ENCODE results near the gene PLCB4.
A peak's percentile ranks its signal among the peaks of the same experiment; 100 is the strongest.

Gene PLCB4

DNA sequence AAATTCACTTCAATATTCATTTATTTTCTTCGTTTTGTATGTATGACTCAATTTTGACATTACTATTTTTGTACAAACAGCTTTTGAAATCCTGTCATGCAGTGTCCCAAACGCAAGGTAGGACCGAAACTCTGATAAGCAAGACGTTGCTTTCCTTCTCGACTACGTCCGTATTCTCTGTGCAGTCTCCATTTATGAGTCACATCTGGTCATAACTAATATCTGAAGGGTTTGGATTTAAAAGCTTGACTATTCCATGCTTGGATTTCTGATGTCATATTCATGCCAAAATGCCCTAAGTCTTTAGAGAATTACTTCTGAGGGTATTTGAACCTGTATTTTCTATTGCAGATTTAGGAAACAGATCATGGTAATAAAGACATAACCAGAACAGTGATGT lies 407.8 kb downstream of the PLCB4 start:
- DNase-seq = no peak

DNA sequence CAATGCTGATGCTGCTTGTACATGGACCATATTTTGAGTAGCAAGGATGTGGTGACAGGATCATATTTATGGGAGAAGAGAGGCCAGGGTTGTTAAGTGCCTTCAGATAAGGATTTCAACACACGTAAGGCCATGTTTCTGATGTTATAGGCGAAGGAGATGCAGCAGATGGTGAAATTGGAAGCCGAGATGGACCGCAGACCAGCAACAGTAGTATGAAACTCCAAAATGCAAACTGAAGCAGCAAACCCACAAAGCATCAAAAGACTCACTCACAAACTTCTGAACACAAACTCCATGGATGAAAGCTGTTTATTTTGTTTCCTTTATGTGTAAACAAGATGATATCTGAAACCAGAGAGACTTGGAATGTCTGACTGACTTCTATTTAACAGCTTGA lies 409.9 kb downstream of the PLCB4 start:
- DNase-seq = no peak

DNA sequence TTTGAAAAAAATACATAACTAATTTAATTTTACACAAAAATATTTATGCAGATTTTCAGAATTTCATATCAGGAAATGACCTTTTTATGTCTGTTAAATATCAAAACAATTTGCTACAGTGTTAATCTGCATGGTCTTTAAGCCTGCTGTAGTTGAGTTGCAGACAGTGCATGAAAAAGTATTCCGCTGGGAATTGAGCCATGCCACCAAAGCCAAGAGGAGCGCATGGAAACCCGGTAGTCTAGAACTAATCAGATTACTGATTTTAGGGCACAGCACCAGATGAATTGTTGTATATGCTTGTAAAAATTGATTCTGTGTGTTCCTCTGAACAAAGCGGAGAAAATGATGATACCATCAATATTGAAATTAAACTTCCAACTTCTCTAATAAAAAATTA lies 411.2 kb downstream of the PLCB4 start:
- no peak for DNase-seq

DNA sequence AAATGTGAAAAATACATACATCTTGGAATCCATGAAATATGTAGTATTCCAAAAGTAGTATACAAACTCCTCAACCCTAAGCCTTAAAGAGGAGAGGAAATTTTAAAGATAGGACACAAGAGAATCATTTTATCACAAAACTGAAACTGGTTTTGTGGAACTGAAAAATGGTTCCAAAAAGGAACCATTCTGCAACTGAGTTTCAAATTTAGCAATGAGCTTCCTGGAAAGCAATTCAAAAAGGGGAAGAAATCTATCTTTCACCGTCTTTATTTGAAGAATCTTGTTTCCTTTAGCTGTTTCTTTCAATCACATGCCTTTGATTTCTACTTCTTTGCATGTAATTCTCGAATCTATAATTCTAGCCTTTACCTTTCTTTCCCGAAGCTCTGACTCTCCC lies 413.3 kb downstream of the PLCB4 start:
- DNase-seq = peak; percentile 5 to 6

DNA sequence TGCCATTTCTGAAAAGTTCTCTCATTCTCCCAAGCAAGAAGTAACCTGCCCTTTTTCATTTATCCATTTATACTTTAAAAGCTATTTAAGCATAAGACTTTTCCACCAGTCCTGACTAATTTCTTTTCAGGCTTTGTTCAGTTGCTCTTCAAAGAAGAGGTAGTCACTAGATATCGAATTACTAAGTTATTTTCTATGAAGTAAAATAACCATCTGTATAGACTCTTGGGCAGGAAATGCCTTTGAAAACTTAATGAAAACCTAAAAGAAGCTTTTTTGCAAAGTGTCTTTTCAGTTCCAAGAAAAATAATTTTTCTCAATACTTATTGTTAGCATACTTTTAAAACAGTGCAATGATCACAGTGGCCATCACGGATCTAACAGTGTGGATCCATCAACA lies 414.2 kb downstream of the PLCB4 start:
- DNase-seq = no peak

DNA sequence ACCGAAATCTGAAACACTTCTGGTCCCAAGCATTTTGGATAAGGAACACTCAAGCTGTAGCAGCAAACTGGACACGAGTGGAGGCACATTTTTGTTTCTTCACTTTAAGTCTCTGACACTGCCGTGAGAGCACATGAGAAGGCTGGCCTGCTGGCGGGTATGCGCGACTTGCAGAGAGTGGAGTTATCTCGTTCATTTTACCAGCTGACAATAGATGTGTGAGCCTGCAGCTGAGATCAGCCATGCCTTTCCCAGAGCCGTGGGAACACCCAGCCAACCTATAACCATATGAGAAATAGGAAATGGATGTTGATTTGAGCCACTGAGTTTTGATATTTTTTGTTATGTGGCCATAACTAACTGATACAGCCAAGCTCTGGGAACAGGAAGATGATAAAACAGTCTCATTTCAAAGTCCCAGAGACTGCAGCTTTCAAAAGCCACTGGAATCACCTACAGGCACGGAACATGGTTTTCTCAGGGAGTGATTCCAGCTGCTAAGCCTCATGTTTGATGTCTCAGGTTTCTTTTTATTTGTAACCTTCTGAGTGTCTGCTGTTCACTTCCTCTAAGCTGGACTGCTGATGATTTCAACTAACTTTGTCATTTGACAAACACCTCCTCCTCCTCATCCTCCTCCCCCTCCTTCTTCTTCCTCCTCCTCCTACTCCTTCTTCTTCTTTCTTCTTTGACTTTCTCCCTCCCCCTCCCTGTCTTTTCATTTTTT lies 416.9 kb downstream of the PLCB4 start:
- DNase-seq = peak in 1 of 2 experiments; percentile 7

DNA sequence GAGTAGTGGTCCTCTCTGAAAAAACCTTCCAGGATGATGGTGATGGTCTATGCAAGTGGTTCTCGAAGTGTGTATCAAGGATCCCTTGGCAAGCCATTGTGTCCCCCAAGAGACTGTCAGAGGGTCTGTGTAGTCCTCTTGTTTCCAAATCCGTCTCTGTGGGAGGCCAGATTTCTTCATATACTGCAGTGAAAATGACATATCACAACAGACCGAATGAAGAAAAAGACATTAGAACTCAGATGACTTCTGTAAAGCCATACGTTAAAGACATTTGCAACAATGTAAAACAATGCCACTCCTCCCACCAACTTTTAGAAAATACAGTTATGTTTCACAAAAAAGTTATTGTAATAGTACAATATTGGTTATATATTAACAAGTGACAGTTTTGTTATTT lies 418.3 kb downstream of the PLCB4 start:
- DNase-seq = no peak

DNA sequence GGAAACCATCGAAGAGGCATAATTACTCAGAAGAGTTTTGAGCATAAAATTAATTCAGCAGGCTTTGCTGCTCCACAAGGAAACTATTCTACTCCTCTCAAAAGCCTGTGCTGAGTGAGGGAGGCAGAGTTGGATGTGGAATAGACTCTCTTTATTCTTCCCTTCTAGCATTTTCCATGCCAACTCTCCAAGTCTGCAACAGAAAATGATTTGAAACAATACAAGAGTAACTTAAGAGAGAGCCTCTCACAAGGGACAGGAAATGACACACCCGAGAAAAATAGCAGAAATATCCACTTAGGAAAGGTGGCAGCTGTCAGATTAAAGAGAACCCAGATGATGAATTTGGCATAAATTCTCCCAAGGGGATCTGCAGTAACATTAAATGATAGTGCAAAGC lies 419.2 kb downstream of the PLCB4 start:
- DNase-seq = no peak

DNA sequence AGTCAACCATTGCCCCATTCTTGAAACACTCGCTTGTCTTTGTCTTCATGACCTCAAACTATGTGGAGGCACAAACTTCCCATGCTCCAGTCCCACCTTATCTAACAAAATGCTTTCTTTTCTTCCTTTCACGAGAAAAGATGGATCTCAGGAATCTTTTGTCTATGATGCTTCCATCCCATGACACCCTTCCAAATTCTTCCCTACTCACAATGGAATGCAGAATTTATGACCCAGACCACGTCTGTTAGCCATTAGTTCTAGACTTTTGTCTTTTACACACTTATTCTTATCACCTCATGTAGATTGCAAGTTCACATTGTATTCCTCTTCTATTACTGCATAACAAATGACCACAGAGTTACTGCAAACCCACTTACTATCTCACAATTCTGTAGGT lies 421.3 kb downstream of the PLCB4 start:
- DNase-seq = no peak

DNA sequence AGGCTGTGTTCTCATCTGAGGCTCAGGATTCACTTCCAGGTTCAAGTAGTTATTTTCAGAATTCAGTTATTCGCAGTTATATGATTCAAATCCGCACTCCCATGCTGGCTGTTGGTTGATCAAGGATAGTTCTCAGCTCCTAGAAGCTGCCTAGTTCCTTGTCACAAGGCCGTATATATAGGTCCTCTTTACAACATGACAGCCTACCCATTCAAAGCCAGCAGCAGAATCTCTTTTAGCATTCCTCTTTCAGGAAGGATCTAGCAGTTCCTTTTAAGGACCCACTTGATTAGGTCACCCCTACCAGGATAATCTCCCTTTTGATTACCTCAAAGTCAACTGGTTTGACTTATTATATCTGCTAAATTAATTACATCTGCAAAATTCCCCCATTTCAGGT lies 421.7 kb downstream of the PLCB4 start:
- no peak for DNase-seq

DNA sequence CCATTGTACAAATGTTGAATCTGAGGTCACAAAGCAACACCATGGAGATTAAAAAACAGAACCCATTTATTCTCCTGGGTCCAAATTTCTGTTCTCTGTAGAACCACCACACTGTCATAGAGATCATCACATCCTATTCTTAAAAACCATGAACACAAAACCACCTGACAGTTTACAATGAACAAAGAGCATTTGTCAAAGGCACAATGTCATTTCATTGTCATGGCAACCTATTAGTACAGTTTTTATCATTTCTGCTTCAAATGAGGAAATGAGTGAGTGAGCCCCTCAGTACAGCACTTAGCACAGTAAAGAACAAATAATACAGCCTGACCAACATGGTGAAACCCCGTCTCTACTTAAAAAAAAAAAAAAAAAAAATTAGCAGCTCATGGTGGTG lies 422.4 kb downstream of the PLCB4 start:
- DNase-seq = no peak

DNA sequence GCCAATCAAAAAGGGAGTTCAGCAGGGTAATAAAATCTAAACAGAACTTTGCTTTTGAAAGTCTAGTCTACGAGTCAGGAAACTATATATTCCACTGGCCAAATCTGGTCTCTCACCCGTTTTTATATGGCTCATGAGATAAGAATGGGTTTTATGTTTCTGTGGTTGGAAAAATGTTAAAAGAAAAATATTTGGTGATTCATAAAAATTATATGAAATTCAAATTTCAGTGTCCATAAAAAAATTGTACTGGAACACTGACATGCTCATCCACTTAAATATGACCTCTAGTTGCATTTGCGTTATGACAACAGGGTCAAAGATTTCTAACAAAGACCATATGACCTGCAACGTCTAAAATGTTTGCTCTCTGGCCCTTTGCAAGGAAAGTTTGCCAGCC lies 423.2 kb downstream of the PLCB4 start:
- DNase-seq = no peak

DNA sequence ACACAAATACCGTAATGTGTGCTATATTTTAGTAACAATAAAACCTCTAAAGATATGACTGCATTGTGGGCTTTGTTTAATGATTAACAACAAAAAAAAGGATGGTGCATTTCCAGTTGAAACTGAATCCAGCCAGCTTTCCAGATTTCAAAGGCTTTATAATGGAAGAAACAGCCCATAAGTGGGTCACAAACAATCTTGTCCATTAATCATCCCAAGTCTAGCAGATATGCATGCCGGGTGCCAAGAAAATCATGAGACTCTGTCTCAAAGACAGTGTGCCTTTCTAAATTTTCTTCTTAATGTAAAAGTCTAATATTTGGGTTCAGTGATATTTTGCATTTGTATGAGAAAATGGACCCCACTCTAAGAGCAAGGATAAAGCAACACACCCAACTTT lies 424.9 kb downstream of the PLCB4 start:
- no peak for DNase-seq

DNA sequence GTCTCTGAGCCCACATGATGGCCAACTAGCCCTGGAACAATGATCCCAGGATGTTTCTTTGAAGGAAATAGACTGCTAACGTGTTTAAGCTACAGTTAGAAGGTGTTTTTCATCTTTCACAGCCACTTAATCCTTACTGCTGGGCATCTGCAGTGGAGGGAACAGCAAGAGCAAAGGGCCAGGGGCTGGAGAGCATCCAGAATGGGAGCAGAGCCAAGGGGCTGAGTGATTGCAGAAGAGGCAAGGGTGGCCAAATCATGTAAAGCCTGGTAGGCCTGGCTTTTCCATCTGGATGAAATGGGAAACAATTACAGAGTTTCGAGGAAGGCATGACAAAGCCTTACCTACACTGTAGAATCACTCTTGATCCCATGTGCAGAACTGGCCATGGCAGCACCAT lies 426.8 kb downstream of the PLCB4 start:
- DNase-seq = no peak

DNA sequence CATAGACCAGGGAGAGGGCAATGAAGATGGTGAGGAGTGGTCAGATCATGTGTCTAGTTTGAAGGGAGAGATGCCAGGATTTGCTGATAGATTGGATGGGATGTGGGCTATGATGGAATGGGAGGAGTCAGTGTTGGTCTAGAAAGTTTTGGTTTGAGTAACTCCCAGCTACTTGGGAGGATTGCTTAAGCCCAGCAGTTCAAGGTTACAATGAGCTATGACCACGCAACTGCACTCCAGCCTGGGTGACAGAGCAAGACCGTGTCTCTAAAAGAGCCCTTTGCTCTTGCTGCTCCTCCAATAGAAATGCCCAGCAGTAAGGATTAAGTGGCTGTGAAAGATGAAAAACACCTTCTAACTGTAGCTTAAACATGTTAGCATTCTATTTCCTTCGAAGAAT lies 427.3 kb downstream of the PLCB4 start:
- DNase-seq = peak; percentile 15 to 16

DNA sequence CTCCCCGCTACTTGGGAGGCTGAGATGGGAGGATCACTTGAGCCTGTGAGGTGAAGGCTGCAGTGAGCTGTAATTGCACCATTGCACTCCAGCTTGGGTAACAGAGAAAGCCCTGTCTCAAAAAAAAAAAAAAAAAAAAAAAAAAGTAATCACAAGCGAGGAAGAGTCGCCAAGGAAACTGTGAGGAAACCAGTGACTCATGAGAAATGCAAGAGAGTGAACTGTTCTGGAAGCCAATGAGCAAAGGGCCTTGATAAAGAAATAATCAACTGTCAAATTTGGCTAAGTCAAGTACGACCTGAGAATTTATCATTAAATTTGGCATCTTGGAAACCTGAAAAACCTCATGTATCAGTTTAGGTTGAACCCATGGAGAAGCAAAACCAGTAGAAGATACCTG lies 429.4 kb downstream of the PLCB4 start:
- DNase-seq = peak; percentile 13 to 32

DNA sequence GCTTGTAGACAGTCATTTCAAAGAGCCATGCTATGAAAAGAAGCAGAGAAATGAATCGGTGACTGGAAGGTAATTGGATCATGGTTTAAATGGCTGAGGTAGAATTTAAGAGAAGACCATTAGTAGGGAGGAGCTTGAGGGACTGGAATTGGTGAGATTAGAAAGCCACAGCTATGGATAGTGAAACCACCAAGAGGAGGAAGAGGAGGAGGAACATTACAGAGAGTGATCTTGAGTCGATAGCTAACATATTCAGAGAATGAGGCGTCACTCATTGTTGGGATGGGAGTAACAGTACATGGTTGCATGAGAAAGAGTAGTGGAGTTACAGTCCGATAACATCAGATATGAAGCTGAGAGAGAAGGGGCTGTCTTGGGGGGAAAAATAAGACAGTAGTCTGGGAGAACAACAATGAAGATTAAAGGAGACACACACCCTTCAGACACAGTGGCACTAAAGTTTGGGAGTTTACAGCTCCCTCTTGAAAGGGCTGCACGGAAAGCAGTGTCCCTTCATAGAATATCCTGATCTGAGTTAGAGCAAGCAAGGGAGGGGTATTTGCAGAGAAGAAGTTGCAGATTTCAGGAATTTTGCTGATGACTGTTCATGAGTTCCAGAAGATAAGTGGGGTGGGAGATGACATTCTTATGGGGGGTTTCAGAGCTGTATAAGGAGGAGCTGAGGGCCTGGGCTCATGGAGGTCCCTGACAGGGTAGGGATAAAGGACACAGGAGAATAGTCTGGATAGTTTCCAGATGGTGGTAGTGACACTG lies 430.4 kb downstream of the PLCB4 start:
- DNase-seq = no peak

DNA sequence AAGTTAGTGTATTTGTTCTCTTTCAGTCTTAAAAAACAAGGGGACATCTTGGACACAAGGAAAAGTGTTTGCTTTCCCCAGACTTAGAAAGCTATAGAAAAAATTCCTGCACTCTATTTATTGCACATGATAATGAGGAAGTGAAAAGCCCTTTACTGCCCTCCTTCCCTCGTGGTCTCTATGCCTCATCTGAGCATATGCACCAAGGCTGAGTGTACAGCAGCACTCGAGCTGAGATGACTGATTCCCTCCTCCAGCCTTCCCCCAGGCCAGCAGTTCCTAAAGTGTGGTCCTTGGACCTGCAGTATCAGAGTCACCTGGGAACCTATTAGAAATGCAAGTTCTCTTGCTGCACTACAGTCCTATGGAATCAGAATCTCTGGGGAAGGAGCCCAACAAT lies 431.2 kb downstream of the PLCB4 start:
- peak; percentile 35 to 47 for DNase-seq

DNA sequence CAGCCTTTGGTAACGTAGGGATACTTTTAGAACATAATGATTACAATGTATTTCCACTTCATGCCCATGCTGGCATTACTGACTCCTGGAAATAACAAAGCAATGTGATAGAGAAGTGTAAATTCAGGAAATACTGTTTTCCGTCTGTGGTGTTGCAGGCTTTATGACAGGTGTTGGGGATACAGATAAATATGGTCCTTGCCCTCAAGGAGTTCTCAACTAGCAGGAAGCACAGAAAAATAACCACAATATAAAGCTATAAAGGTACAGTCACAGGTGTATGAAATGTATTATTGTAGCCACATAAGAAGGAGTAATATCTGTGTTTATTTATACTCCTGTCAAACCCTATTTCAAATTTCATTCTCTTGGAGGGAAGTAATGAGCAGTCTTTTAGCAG lies 432.6 kb downstream of the PLCB4 start:
- DNase-seq = no peak

DNA sequence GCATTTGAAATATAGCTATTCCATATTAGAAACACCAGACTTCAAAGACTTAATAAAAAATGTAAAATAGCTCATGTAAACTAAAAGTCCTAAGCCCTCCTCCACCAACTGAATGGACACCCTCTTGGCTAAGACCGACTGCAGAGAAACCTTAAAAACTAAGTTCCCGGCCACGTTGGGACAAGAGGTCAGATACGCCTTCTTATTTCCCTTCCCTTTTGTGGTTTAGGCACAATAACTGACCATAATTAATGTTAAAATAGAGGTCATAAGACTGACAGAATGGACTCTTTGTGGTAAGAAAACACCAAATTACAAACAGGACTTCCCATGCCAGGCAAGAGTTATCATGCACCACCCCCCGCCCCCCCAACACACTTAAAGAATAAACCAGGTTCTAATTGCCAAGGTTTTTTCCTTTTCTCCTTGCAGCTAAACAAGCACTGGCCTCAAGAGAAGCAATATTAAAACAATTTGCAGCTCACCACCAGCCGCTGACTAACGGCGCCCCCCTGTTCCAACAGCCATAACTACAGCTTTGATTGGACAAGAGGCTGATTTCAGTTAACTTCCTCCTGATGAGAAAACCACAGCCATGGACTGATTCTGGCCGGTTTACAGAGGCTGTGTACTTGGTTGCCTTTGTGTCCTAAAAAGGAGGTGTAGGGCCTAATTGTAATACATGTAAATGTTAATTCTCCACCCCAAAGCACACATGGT lies 434.8 kb downstream of the PLCB4 start:
- DNase-seq = peak; percentile 71 to 73

DNA sequence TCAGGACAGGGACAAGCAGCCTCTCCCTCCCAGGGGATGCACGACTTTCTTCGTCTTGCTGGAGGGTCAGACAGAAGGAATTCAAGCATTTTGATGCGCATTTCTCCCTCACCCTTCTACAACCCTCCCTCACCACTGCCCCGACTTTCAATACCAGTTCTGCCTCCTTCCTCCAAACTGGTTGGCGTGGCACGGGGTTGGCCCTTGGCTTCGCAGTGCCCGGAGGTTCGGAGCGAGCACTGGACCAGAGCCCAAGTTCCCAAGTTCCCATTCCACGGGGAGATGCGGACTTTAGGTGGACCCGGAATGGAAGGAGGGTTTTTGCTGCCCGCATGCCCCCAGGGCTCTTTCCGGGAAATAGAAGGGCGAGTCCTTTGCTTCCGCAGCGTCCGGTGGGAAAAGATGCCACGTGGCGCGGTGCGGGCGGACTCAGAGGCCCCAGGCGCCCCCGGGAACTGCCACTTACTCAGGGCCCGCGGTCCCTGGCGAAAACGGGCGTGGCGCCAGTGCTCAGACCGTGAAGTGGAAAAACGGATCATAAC lies 437.5 kb downstream of the PLCB4 start:
- no peak for DNase-seq

DNA sequence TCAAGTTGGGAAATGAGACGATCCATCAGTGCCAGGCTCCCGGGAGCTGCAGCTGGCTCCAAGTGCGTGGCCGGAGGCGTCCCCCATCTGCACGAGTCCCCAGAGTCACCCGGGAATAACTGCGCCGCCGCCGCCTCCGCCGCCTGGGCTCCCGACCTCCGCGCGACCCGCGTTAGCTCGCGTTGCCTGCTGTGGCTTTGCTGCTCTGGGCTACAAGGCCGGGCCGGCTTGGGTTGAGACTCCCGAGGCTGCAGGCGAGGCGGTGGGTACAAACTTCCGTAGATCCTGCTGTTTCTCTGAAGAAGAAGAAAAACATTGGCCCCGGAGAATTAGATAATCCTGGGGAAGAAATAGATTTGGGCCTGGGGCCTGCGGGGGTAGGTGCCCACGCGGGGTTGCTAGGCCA lies 438.1 kb downstream of the PLCB4 start:
- no peak for DNase-seq

DNA sequence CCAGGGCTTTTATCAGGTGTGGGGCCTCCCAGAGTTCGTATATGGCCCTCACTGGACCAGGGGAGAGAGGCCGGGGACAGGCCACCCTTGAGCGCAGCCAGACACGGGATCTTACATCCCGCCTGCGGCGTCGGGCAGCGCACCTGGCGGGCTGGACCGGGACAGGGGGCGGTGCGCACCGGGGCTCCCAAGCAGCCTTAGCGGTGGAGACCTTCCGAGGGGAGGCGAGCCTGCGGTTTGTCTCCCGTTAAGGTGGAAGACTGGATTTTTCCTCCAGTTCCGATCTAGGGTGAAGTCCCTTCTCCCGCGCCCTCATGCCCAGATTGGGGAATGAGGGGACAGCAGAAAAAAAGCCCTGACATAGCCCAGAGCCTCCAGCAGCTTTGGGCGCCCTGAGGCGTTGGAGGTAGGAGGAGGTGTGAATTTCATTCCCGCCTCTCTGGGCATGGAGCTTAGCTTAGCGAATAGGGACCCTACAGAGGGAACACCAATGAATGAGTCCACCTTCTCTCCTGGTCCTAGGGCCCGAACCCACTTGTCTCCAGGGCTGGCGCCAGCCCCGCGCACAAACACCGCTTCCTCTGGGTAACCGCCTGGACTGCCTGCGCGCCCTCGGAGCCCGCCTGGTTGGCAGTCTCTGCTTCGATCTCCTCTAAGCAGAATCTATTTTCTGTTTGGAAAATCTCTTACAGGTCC lies 438.8 kb downstream of the PLCB4 start:
- DNase-seq = no peak

Data from AML-193 (cell line).